GM18868 (cell line): ENCODE results near the gene SAMD4A.
"Not testable (repeated sequence)": the region's sequence is repeated elsewhere in the genome, so short reads cannot be mapped to it uniquely, and the experiment has no call there.

Experiments
- ATAC-seq: cut with Tn5 transposase; IDR thresholded peaks from one replicate; pipeline ENCODE4 v1.9.1; 2021; ENCODE audit warnings: mild to moderate bottlenecking, moderate library complexity; ENCODE audit not compliant: unreplicated experiment

SAMD4A gene

DNA sequence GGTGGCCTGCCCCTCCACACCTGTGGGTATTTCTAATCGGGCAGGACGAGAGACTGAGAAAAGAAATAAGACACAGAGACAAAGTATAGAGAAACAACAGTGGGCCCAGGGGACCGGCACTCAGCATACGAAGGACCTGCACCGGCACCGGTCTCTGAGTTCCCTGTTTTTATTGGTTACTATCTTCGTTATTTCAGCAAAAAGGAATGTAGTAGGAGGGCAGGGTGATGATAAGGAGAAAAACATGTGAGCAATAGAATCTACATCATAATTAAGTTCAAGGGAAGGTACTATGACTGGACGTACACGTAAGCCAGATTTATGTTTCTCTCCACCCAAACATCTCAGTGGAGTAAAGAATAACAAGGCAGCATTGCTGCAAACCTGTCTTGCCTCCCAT is 185.7 kb downstream of the SAMD4A start:
- not testable (repeated sequence) for ATAC-seq

DNA sequence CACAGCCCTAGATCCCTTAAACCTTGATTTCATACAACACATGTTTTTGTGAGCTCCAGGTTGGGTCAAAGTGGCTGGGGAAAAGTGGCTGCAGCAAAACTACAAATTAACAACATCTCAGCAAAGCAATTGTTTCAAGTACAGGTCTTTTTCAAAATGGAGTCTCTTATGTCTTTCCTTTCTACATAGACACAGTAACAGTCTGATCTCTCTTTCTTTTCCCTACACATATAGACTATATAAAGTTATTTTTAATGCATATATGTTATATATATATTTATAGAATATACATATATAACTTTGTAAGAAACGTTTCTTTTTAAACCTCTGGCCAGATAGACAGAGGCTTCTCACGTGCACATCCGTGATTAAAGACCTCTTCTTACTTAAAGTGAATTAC is 186.5 kb downstream of the SAMD4A start:
- ATAC-seq, result not testable (repeated sequence)

GRCh38 chr14:54754116-54754622 is 187.2 kb downstream of the SAMD4A start:
- no peak for ATAC-seq

DNA sequence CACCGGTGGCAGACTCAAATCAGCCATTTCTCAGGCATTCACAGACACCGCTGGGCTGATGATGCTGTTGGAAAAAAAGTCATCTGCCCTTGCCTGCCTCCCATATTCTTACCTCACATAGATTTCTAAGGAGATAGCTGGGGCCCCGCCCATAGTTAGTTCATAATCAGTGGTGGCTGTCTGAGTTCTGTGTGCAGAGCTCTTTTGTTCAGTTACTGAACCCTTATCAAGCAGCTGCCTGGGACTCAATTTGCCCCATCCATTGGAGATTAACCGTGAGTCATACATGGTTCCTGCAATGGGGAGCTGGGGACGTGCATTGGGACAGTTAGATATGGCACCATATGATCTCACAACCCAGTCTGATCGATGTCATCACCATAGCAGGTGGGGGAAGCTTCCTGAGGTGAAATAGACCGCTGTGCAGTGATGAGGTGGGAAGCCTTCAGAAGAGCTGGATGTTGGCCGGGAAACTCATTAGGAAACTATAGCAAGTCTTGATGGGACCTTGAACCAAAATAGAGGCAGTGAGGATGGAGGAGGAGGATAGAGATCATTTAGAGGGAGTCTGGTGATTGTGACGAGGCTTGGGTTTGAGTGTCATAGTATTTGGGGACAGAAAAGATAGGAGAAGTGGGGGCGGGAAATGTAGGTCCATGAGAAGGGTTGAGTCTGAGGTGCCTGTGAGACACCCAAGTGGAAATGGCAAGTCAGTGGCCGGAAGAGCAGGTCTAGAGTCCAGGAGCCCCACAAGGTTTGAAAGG is 187.9 kb downstream of the SAMD4A start:
- ATAC-seq, result no peak

DNA sequence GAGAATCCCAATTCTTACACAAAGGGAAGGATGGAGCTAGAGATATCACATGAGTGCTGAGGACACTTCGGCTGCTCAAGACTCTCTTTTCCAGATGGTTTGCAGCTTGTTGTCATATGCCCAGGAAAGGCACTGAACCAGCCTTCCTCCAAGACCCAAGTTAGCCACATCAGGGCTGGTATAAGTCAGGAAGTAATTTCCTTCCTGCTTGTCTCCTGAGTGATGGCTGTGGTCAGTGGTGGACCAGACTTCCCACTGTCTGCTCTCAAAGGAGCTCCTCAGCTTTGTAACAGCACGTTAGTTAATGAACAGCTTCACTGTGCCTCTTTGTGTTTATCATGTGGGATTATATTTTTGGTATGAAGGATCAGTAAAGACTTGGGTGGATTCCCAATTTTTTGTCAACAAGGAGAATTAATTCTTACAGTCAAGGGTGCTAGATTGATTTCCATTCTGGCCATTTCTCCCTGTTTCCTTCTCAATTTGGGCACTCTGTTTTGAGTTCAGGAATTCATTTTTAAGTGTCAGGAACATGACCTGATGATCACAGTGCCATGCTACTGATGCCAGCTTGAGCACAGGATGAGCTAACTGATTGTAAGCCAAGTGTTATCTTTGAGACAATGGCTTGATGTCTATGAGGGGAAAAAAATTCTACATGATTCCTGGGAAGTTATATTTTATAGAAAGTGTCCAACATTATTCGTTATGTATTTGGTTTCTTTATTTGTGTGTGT is 189.9 kb downstream of the SAMD4A start:
- no peak for ATAC-seq

GRCh38 chr14:54758041-54758440 is 191.1 kb downstream of the SAMD4A start:
- ATAC-seq, result no peak

DNA sequence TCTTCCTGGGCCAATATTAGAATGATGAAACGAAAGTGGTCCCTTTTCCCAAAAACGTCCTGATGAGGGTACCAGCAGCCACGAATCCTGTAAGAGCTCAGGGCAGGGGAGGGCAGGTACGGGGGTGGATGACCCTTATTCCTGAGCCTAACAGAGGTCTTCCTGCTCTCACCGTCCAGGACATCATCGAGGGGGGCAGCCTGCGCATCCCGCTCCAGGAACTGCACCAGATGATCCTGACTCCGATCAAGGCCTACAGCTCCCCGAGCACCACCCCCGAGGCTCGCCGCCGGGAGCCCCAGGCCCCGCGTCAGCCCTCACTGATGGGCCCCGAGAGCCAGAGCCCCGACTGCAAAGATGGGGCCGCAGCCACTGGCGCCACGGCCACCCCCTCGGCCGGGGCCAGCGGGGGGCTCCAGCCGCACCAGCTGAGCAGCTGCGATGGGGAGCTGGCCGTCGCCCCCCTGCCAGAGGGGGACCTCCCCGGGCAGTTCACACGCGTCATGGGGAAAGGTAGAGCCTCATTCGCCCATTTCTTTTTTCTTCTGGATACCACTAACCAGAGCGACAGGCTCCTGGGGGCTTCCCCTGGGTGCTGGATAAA is 193.2 kb downstream of the SAMD4A start:
- ATAC-seq, result no peak

GRCh38 chr14:54760866-54761575 is 194.1 kb downstream of the SAMD4A start:
- no peak for ATAC-seq

DNA sequence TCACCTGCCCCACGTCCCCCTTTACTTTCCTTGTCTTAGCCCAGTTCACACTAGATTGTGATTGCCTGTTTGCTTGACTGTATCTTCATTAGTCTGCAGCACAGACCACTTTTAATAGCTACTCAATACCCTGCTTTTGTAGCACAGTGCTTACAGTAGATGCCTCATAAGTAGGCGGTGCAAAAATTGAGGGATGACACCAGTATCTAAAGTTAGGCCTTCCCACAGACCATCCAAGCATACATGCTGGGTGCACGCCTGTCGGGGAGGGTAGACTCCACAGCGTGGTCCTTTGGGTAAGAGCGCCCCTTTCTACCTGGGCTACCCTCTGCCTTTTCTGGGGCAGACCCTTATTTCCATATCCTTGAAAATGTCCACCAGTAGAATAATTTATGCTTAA is 194.9 kb downstream of the SAMD4A start:
- no peak for ATAC-seq

DNA sequence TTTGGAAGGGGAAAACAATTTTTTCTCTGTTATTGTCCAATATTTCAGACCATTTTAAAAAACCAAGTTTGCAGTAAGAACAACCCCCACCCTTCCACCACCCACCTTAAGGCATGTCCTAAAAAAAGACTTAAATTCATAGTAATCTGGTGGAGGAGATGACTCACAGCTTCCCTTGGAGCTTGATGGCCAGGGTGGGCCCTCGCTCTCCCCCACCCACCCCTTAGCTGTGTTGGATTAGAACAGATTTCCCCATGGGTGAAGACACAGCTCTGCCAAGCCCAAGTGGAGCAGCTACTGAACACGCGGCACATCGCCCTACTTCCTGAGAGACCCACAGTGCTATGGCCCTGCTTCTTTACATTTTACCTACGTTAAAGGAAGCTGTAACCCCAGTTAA is 195.4 kb downstream of the SAMD4A start:
- no peak for ATAC-seq

DNA sequence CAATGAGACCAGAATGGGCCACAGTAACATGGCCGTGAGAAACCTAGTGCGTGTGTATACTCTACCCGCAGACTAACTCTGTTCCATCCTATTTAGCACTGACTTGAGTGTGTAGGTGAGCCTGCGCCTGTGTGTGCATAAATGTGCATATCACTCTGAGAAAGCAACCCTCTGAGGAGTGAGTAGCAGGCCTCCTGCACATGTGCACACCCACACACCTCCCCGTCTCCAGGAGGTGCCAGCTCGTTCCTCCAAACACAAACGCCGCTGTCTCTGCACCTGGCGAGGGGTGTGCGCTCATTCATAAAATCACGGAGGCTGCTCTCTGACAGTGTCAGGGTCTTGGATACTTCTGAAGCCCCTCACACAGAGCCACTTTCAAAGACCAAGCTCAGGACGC is 196.8 kb downstream of the SAMD4A start:
- no peak for ATAC-seq

DNA sequence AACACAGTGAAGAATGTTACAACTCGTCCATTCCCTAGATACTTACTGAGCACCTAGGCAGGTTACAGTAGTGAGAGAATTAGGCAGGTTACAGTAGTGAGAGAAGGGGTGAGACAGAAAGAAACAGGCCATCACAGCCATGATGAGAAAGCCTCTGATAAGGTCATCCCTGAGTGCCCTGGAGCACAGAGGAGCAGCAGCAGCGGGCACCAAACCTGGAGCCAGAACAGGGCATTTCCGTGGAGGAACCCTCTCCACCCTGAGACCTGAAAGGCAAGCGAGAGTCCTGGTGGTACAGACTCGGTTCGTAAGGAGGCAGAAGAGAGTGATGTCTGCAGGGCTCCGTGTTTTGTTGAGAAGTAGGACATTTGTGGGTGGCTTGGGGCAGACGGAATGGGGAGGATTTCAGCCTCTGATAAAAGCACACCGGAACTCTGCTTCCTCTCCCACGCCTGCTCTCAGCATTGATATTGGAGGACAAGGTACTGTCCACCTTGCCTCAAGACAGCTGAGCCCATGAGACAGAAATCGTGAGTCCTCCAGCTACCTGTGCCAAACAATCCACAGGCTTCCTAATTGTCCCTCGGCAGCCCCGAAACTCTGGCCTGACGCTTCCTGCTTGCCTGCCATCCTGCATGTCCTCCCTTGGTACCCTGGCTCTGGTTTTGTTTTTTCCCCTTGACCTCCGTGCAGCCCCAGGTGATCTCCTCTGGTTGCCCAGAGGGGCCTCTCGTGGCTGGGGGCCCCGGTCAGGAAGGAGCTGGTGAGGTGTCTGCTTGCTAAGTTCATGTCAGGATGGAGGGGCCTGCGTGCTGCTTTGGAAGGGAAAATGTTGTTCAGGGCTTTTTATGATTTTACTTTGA is 199.6 kb downstream of the SAMD4A start:
- ATAC-seq, result no peak

GRCh38 chr14:54767139-54767431 is 200.2 kb downstream of the SAMD4A start:
- ATAC-seq, result no peak

- ATAC-seq, result no peak
Measured at GRCh38 chr14:54767450-54767849, 200.5 kb downstream of the SAMD4A start.

DNA sequence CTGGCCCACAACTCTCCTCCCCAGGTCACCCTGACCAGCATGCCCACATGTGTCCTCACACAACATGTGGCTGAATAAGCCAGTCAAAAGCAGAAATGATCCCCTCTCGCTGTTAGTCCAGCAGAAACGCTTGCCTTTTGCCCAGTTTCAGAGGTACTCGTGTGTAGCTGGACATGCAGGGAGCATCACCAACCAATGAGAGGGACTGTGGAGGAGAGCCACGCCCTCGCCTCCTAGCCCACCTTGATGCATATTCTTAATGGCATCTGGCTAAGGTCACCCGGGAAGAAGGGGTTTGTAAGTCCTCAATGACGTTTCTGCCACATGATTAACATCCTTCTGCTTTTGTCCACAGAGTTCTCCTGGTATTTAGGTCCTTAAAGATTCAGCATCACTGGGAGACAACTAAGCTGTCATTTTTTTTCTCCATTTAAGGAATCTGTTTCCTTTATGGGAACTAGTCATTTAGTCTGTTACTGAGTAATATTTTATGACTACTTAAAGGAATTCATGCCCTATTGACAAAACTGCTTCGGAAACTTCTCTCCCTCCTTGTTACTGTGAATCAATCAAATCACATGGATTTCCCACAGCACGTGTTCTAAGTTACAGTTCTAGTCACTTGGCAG is 201.7 kb downstream of the SAMD4A start:
- no peak for ATAC-seq

- ATAC-seq, result no peak
Measured at GRCh38 chr14:54769951-54770863, 203.3 kb downstream of the SAMD4A start.

- ATAC-seq, result no peak
Measured at GRCh38 chr14:54771411-54772027, 204.6 kb downstream of the SAMD4A start.

GRCh38 chr14:54772451-54772881 is 205.5 kb downstream of the SAMD4A start:
- ATAC-seq, result no peak
